ENCODE measurements around the gene SSBP4. TPM values are rescaled to one million over a fixed set of nuclear protein-coding genes. Genes with fewer than 3 reads are reported as not detected.

The SSBP4 gene
- polyA plus RNA-seq, 2 of the 4 experiments (the other 2 are of a cell fraction): 6.9 to 43.2 TPM

DNA sequence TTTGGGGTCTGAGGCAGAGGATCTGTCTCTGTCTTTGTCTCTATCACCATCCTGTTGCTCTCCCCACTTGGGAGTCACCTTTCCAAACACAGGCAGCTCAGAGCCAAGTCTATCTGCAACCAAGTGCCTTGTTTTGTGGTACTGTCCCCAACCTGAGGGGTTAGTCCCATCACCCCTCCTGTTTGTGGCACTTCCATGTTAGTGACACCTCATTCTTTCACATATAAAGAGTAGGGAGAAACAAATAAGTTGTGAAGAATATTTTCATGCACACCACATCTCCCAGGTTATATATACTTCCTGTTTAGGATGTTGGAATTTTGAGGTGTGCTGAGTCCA is 29.5 kb upstream of the SSBP4 start:
- no peak for TF ChIP-seq NPAS2 (CRISPR knock-in tag; IDR thresholded peaks at IDR 0.05; ENCODE audit: borderline replicate concordance)
- no peak for TF ChIP-seq CEBPB (IDR thresholded peaks at IDR 0.05)
- TF ChIP-seq, protein P1, sequence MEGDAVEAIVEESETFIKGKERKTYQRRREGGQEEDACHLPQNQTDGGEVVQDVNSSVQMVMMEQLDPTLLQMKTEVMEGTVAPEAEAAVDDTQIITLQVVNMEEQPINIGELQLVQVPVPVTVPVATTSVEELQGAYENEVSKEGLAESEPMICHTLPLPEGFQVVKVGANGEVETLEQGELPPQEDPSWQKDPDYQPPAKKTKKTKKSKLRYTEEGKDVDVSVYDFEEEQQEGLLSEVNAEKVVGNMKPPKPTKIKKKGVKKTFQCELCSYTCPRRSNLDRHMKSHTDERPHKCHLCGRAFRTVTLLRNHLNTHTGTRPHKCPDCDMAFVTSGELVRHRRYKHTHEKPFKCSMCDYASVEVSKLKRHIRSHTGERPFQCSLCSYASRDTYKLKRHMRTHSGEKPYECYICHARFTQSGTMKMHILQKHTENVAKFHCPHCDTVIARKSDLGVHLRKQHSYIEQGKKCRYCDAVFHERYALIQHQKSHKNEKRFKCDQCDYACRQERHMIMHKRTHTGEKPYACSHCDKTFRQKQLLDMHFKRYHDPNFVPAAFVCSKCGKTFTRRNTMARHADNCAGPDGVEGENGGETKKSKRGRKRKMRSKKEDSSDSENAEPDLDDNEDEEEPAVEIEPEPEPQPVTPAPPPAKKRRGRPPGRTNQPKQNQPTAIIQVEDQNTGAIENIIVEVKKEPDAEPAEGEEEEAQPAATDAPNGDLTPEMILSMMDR (IDR thresholded peaks at IDR 0.05): no peak; the same call in 2 of the 3 replicates
- TF ChIP-seq, protein P2, sequence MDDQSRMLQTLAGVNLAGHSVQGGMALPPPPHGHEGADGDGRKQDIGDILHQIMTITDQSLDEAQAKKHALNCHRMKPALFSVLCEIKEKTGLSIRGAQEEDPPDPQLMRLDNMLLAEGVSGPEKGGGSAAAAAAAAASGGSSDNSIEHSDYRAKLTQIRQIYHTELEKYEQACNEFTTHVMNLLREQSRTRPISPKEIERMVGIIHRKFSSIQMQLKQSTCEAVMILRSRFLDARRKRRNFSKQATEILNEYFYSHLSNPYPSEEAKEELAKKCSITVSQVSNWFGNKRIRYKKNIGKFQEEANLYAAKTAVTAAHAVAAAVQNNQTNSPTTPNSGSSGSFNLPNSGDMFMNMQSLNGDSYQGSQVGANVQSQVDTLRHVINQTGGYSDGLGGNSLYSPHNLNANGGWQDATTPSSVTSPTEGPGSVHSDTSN (IDR thresholded peaks at IDR 0.05): no peak
- TF ChIP-seq GATA3 (IDR thresholded peaks at IDR 0.05; ENCODE audit: borderline replicate concordance): no peak
- TF ChIP-seq HOXB13 (CRISPR knock-in tag; IDR thresholded peaks at IDR 0.05; ENCODE audit: low read depth): no peak
- no peak for TF ChIP-seq FOSB (CRISPR knock-in tag; IDR thresholded peaks at IDR 0.05)
- TF ChIP-seq POLR2AphosphoS2 (conservative IDR thresholded peaks at IDR 0.05; ENCODE audit: low read length): no peak
- no peak for TF ChIP-seq EP300 (IDR thresholded peaks at IDR 0.05)
- TF ChIP-seq, protein P3, sequence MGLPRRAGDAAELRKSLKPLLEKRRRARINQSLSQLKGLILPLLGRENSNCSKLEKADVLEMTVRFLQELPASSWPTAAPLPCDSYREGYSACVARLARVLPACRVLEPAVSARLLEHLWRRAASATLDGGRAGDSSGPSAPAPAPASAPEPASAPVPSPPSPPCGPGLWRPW (IDR thresholded peaks at IDR 0.05): no peak
- TF ChIP-seq KDM5A (IDR thresholded peaks at IDR 0.05): no peak
- TF ChIP-seq, protein P4, sequence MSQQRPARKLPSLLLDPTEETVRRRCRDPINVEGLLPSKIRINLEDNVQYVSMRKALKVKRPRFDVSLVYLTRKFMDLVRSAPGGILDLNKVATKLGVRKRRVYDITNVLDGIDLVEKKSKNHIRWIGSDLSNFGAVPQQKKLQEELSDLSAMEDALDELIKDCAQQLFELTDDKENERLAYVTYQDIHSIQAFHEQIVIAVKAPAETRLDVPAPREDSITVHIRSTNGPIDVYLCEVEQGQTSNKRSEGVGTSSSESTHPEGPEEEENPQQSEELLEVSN (IDR thresholded peaks at IDR 0.05; ENCODE audit: borderline replicate concordance, low read depth): no peak
- TF ChIP-seq CHD2 (IDR thresholded peaks at IDR 0.05; ENCODE audit: low read length, partially characterized antibody): no peak
- TF ChIP-seq, protein P5, sequence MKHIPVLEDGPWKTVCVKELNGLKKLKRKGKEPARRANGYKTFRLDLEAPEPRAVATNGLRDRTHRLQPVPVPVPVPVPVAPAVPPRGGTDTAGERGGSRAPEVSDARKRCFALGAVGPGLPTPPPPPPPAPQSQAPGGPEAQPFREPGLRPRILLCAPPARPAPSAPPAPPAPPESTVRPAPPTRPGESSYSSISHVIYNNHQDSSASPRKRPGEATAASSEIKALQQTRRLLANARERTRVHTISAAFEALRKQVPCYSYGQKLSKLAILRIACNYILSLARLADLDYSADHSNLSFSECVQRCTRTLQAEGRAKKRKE (CRISPR knock-in tag; IDR thresholded peaks at IDR 0.05; ENCODE audit: low read depth): no peak
- TF ChIP-seq, protein P6, sequence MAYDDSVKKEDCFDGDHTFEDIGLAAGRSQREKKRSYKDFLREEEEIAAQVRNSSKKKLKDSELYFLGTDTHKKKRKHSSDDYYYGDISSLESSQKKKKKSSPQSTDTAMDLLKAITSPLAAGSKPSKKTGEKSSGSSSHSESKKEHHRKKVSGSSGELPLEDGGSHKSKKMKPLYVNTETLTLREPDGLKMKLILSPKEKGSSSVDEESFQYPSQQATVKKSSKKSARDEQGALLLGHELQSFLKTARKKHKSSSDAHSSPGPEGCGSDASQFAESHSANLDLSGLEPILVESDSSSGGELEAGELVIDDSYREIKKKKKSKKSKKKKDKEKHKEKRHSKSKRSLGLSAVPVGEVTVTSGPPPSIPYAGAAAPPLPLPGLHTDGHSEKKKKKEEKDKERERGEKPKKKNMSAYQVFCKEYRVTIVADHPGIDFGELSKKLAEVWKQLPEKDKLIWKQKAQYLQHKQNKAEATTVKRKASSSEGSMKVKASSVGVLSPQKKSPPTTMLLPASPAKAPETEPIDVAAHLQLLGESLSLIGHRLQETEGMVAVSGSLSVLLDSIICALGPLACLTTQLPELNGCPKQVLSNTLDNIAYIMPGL (CRISPR knock-in tag; IDR thresholded peaks at IDR 0.05; ENCODE audit: borderline replicate concordance): no peak
- no peak for TF ChIP-seq KDM1A (IDR thresholded peaks at IDR 0.05; ENCODE audit: low read depth)
- no peak for TF ChIP-seq HEYL (CRISPR knock-in tag; IDR thresholded peaks at IDR 0.05)
- TF ChIP-seq CBX8 (IDR thresholded peaks at IDR 0.05): no peak
- TF ChIP-seq RCOR1 (IDR thresholded peaks at IDR 0.05; ENCODE audit: low read depth, low read length): no peak
- TF ChIP-seq NFE2L2 (conservative IDR thresholded peaks at IDR 0.05; ENCODE audit: low read length): no peak
- H3K4me1 ChIP-seq: peaks cover 23% of the 10 kb centered on the region
- H3K27ac ChIP-seq: peak overlapping the region; percentile 97 to 99
- H3K4me3 ChIP-seq: peak overlapping the region; percentile 98
- ATAC-seq (no peak), FAIRE-seq (no peak), DNase-seq (ENCODE audit: low read depth in 1 of 2, low spot score in 1 of 2) (no peak)
- H3K4me2 ChIP-seq: peak overlapping the region; percentile 92
- ChIA-PET CTCF (interaction anchor here (0.8 to 7.5 kb wide), 12 partner anchors 9 to 115 kb away, joined by 4 to 75 read pairs (median 12); partner anchors contain the start of gene SSBP4), POLR2A (interaction anchor here (0.8 to 1.8 kb wide), 4 partner anchors 9 to 25 kb away, joined by 5 to 10 read pairs (median 6); no protein-coding TSS in a partner anchor)
- no peaks in the 10 kb centered on the region for H3K9me3 ChIP-seq
